Measurements from ENCODE around the gene NTNG1.

GRCh38 chr1:107342316-107342715 is 201.5 kb downstream of the NTNG1 start:
- TF ChIP-seq SIN3A (IDR thresholded peaks at IDR 0.05; ENCODE audit: borderline replicate concordance, insufficient read depth, low read length), result no peak
- TF ChIP-seq POLR2AphosphoS5 (IDR thresholded peaks at IDR 0.05; ENCODE audit: low read depth, low read length), result no peak
- no peak for TF ChIP-seq REST (IDR thresholded peaks at IDR 0.05; ENCODE audit: insufficient read depth in 1 of 2, low read depth in 2 of 2, low read length in 2 of 2)
- TF ChIP-seq TAF1 (IDR thresholded peaks at IDR 0.05; ENCODE audit: borderline replicate concordance, insufficient read depth, low read length), result no peak
